NCI-H524 (cell line): ENCODE results near the gene MED6.

Experiments
- DNase-seq, 2 experiments: peaks; one replicate each; lab custom pipeline; 2025; lab: John Stamatoyannopoulos, UW

Gene MED6, protein sequence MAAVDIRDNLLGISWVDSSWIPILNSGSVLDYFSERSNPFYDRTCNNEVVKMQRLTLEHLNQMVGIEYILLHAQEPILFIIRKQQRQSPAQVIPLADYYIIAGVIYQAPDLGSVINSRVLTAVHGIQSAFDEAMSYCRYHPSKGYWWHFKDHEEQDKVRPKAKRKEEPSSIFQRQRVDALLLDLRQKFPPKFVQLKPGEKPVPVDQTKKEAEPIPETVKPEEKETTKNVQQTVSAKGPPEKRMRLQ

GRCh38 chr14:70600382-70601157 lies at the start of gene MED6:
TSS of gene MED6 (minus strand) at chr14:70600655. CDS start at chr14:70600637, 18 bp downstream.
- DNase-seq: peak; percentile 97 to 98

GRCh38 chr14:70649803-70650202 lies 49.3 kb upstream of the MED6 start:
- DNase-seq: no peak

- peak in 1 of 2 experiments; percentile 9 for DNase-seq
Observed at GRCh38 chr14:70648346-70648745, 47.9 kb upstream of the MED6 start.

- DNase-seq: no peak
Observed at GRCh38 chr14:70646705-70647104, 46.2 kb upstream of the MED6 start.

- DNase-seq: no peak
Observed at GRCh38 chr14:70645892-70646291, 45.4 kb upstream of the MED6 start.

DNA sequence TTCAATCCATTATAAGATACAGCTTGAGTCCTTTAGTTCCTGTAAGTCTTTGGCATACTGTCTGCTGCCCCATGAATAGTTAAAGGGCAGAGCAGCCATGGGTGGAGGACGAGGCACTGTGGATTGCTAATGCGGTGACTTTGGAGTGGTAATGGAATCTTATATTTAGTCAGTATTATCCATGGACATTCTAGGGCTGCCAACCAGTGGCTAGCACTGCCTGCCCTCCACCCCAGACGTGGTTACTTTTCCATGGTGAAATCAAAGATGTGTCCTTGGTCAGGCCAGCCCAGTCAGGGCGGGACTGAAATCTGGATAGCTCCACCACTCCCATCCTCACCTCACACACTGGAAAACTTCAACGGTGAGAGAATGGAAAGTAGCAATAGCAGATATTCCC lies 43.5 kb upstream of the MED6 start:
- no peak for DNase-seq

- peak in 1 of 2 experiments; percentile 55 for DNase-seq
Observed at GRCh38 chr14:70642303-70643235, 42.1 kb upstream of the MED6 start.

- DNase-seq: peak in 1 of 2 experiments; percentile 48
Observed at GRCh38 chr14:70641548-70642302, 41.3 kb upstream of the MED6 start, which contains the start of gene TTC9. TSS of gene TTC9 (plus strand) at chr14:70641916. CDS start at chr14:70642130, 214 bp downstream.

DNA sequence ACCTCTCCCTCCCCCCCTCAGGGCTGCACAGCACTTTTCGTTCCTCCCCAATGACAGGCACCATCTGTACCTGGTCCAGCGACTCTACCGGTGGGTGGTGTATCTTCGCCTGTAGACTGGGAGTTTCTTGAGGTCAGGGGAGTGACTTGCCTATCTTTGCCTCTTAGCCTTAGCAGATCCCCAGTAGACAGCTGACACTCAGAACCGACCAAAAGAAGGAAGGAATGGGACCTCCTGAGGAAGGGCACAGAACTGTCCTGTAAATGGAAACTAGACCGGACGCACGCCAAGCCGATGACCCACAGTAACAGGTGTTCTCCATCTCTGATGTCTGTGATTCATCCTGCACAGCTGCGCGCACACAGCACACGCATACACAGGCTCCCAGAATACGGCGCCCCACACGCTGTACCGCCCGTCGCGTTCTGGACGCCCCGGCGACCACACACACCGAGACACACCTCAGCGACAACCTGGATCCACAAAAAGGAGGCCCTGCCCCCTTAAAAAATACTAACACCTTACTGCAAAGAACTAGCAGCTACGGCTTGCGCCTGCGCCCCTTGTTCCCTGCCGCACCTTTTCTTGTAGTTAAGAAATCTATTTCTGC lies 40.6 kb upstream of the MED6 start:
- DNase-seq: peak; percentile 51 to 81

GRCh38 chr14:70638416-70638815 lies 38.0 kb upstream of the MED6 start:
- DNase-seq: peak; percentile 69 to 85

- no peak for DNase-seq
Observed at GRCh38 chr14:70635971-70636595, 35.6 kb upstream of the MED6 start.

DNA sequence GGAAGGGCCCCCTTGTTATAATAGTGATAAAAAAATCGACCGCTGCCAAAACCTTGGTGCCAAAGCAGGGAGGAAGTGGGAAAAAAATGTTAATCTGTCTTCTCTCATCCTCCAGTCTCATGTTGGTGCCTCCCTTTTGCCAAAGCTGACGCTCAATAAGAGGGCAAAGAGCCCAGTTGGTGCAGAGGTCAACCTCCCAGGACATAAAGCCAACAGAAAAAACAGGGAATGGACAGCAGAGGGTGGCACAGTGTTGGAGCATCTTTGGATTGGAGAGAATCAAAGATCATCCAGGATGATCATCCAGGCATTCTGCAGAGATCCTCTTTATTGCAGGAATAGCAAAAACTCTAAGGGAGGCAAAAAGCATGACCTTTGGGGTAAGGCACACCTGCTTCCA lies 31.5 kb upstream of the MED6 start:
- no peak for DNase-seq

GRCh38 chr14:70624972-70625371 lies 24.5 kb upstream of the MED6 start:
- no peak for DNase-seq

DNA sequence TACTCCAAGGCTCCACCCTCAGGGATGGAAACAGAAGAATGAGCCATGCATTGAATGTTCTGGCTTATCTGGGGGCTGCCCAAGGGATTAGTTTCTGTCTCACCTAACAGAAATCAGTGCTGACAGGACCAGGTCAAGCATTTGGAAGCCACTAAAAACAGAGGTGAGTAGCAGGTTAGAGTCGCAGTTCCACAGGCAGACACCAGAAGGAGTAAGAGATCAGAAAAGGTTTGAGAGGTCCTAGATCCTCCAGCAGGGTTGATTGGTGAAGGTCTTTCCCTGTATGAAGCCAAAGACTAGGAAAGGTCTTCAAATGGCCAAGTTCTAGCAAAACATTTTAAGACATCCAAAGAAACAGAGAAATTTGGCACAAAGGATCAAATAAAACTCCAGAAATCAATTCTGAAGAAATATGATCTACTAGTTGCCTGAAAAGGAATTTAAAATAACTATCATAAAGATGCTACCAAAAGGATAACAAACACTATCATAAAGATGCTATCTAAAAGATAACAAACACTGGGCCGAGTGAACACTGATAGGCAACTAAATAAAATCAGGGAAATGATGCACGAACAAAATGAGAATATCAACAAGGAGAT lies 21.8 kb upstream of the MED6 start:
- peak; percentile 84 to 93 for DNase-seq

- no peak for DNase-seq
Observed at GRCh38 chr14:70619708-70620107, 19.3 kb upstream of the MED6 start.

- DNase-seq: no peak
Observed at GRCh38 chr14:70618314-70618713, 17.9 kb upstream of the MED6 start.

DNA sequence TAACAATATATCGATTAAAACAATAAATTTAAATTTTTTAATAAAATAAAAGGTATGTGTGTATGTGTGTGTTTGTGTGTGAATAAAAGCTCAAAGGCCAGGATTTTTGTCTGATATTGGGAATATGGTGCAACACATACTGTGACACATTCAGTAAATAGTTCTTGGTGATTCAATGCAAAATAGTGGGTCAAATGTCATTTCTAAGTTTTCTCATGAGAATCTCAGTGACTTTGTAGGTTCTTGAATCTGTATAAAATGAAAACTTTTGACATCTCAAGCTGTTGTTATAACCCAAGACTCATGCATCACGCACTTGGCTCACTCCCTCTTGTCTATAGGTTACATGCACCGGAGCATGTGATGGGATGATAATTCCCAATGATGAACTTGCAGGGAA lies 16.2 kb upstream of the MED6 start:
- no peak for DNase-seq

DNA sequence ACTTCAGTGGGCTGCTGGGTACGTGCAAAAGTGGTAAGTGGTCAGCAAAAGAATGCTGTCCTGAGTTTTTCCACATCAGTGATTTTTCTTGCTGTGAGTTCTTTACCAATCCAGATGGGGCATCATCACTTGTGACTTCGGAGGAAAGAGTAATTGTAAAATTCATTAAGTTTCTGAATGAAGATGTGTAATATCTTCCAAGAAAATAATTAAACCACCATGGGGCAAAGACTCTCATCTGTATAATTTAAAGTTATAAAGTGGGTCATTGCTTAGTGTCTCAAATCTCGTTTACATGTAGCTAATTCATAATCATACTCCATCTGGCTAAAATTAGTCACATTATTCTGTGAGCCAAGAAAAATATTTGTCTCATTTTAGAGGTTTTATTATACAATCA lies 10.8 kb upstream of the MED6 start:
- no peak for DNase-seq

DNA sequence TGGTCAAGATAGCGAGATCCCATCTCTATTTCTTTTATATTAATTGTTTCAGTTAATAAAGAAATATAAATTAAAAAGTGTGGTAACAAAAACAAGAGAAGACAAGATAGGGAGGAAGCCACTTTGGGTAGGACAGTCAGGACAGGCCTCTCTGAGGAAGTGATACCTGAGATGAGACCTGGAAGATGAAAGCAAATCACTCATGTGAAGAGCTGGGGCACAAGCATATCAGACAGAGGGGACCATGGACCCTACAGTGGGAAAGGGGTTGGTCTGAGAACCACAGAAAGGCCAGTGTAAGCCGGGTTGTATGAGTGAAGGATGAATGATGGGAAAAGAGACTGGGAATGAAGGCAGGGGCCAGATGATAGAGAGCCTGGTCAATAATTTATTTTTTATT lies 1.8 kb upstream of the MED6 start:
- no peak for DNase-seq

DNA sequence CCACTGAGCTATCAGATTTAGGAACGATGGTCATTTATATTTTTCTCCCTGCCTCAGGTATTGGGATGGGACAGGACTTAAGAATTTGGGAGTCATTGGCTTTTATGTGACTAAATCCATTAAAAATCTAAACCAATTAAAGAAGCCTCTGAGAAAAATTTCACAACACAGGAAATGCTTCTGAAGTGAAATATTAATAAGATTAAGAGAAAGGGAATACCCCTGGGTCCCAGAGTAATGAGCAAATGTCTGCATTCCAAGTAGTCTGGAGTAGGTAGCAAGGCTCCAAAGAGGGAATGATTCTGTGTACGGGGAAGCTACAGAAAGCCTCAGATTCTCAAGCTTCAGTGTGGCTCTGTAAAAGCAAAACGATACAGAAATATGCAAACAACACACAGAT lies 707 bp upstream of the MED6 start:
- peak in 1 of 2 experiments; percentile 48 for DNase-seq
